GM12878 (cell line): ENCODE data around the gene PREB. TPM values are rescaled to one million over a fixed set of nuclear protein-coding genes. Genes with fewer than 3 reads are reported as not detected.

ENCODE experiments used
- ATAC-seq: fragments of 200-7000 bp; cut with Tn5 transposase; 3 replicates; pipeline ENCODE4 v1.9.1; 2020; ENCODE audit warnings: mild to moderate bottlenecking, moderate library complexity
- BruUV-seq: library from RNA; stranded (reverse); fragments of 400-500 nt; replicated peaks from 2 replicates; lab custom pipeline; 2021; lab: Mats Ljungman, UMichigan
- CTCF ChIA-PET: fragments of 300-600 bp; sonication (Branson Sonifier 250); formaldehyde crosslinking; extraction: SDS; loops from one replicate; lab custom pipeline; 2021; ENCODE audit warnings: inconsistent platforms; lab: Yijun Ruan, JAX
- POLR2A ChIA-PET: fragments of 350-600 bp; formaldehyde crosslinking; extraction: SDS; loops from one replicate; lab custom pipeline; 2021; ENCODE audit warnings: inconsistent platforms; lab: Charles Lee
- RAD21 ChIA-PET: fragments of 300-600 bp; sonication (Branson Sonifier 250); formaldehyde crosslinking; loops from one replicate; lab custom pipeline; 2023; ENCODE audit warnings: antibody characterized with exemption; ENCODE audit not compliant: unreplicated experiment; lab: Charles Lee
- SMC1A ChIA-PET: fragments of 300-600 bp; sonication (Branson Sonifier 250); formaldehyde crosslinking; loops from one replicate; lab custom pipeline; 2023; ENCODE audit not compliant: unreplicated experiment, uncharacterized antibody; lab: Charles Lee
- DNase-seq: peaks from one replicate; pipeline ENCODE4 v3.0.0-alpha.2; 2011; ENCODE audit warnings: low read depth, low spot score
- FAIRE-seq: peaks from 3 replicates; lab custom pipeline; 2011; peaks lifted over from hg19 to GRCh38; lab: Jason Lieb, UNC
- H2AFZ ChIP-seq: 2 replicates; pipeline ENCODE4 v1.6.0; 2011; ENCODE audit warnings: low read depth, low read length, control low read depth; ENCODE audit not compliant: control insufficient read depth
- H3K27ac ChIP-seq: 2 replicates; pipeline ENCODE4 v1.5.1; 2011; ENCODE audit warnings: control low read depth; ENCODE audit not compliant: control insufficient read depth, insufficient read depth
- H3K27me3 ChIP-seq, 2 experiments: replicated peaks in 1 of 2; 2 replicates each; pipeline versions ENCODE4 v1.6.0 to v1.6.1; 2011; ENCODE audit warnings: low read length in 1 of 2; ENCODE audit not compliant: control insufficient read depth in 2 of 2, insufficient read depth in 2 of 2
- H3K36me3 ChIP-seq, 2 experiments: 2 replicates each; pipeline ENCODE4 v1.5.1; 2011; ENCODE audit warnings: low read length in 1 of 2; ENCODE audit not compliant: control insufficient read depth in 2 of 2, insufficient read depth in 2 of 2
- H3K4me1 ChIP-seq: 2 replicates; pipeline ENCODE4 v1.6.1; 2011; ENCODE audit warnings: mild to moderate bottlenecking, low read length, moderate library complexity, mixed read lengths; ENCODE audit not compliant: control insufficient read depth, insufficient read depth
- H3K4me2 ChIP-seq: 2 replicates; pipeline ENCODE4 v1.6.0; 2011; ENCODE audit warnings: control low read depth; ENCODE audit not compliant: control insufficient read depth, insufficient read depth
- H3K4me3 ChIP-seq: fragments of 200-600 bp; sonication (generic); 2 replicates; pipeline ENCODE4 v1.5.1; 2016
- H3K79me2 ChIP-seq: 2 replicates; pipeline ENCODE4 v1.6.0; 2011; ENCODE audit warnings: low read length; ENCODE audit not compliant: control insufficient read depth, insufficient read depth
- H3K9ac ChIP-seq: 2 replicates; pipeline ENCODE4 v1.8.0; 2011; ENCODE audit warnings: low read length, control low read depth, mixed read lengths; ENCODE audit not compliant: control insufficient read depth, insufficient read depth
- H3K9me3 ChIP-seq: replicated peaks from 3 replicates; pipeline ENCODE4 v1.5.1; 2011; ENCODE audit warnings: mild to moderate bottlenecking, low read length; ENCODE audit not compliant: control insufficient read depth, insufficient read depth
- H4K20me1 ChIP-seq: 2 replicates; pipeline ENCODE4 v1.6.0; 2011; ENCODE audit not compliant: control insufficient read depth, insufficient read depth
- ATF2 ChIP-seq: IDR thresholded peaks from 2 replicates; pipeline ENCODE4 v1.6.1; 2012; ENCODE audit warnings: low read length, inconsistent platforms
- CBX3 ChIP-seq: fragments of 200-600 bp; sonication (generic); IDR thresholded peaks from 2 replicates; pipeline ENCODE4 v1.6.1; 2016; ENCODE audit warnings: low read depth, borderline replicate concordance
- CTCF ChIP-seq, 3 experiments: IDR thresholded peaks in 2 of 3; conservative IDR thresholded peaks in 1 of 3; 2 replicates each; pipeline ENCODE4 v1.5.1; 2011; ENCODE audit warnings: low read depth in 3 of 3, low read length in 3 of 3, mild to moderate bottlenecking in 3 of 3, control low read depth in 2 of 3, moderate library complexity in 2 of 3, inconsistent platforms in 1 of 3, mixed read lengths in 1 of 3; ENCODE audit not compliant: control insufficient read depth in 2 of 3, insufficient read depth in 1 of 3; ENCODE audit errors: extremely low read depth in 1 of 3
- E2F4 ChIP-seq: IDR thresholded peaks from 2 replicates; pipeline ENCODE4 v1.6.1; 2012; ENCODE audit warnings: low read depth, low read length, improper control_type of control experiment
- EGR1 ChIP-seq, 2 experiments: IDR thresholded peaks; 1 replicate in 1 of 2; 2 replicates in 1 of 2; pipeline ENCODE4 v1.6.1; 2011 to 2012; ENCODE audit warnings: low read depth in 2 of 2, low read length in 2 of 2, borderline replicate concordance in 1 of 2, mild to moderate bottlenecking in 1 of 2, moderate library complexity in 1 of 2
- ESRRA ChIP-seq: IDR thresholded peaks from 2 replicates; pipeline ENCODE4 v1.6.1; 2012; ENCODE audit warnings: mild to moderate bottlenecking, low read length, improper control_type of control experiment
- GATAD2B ChIP-seq: fragments of 450-650 bp; conservative IDR thresholded peaks from 2 replicates; pipeline ENCODE4 v1.6.1; 2017; ENCODE audit warnings: low read depth, mild to moderate bottlenecking, moderate library complexity
- JUNB ChIP-seq: IDR thresholded peaks from 2 replicates; pipeline ENCODE4 v1.6.1; 2016; ENCODE audit warnings: antibody characterized with exemption, mild to moderate bottlenecking
- NR2C1 ChIP-seq: fragments of 450-650 bp; IDR thresholded peaks from 2 replicates; pipeline ENCODE4 v1.6.1; 2017; ENCODE audit warnings: antibody characterized with exemption, mild to moderate bottlenecking, moderate library complexity
- SIN3A ChIP-seq: IDR thresholded peaks from 2 replicates; pipeline ENCODE4 v1.6.1; 2012; ENCODE audit warnings: low read depth, low read length, improper control_type of control experiment
- YY1 ChIP-seq: IDR thresholded peaks from 2 replicates; pipeline ENCODE4 v1.6.1; 2011; ENCODE audit warnings: low read depth, mild to moderate bottlenecking, low read length
- ZBED1 ChIP-seq: IDR thresholded peaks from 2 replicates; pipeline ENCODE4 v1.6.1; 2016; ENCODE audit warnings: borderline replicate concordance
- WGBS: methylation state at CpG from one replicate; pipeline ENCODE4 v1.1.6; 2016; ENCODE audit warnings: low lambda C conversion rate; ENCODE audit not compliant: insufficient replicate concordance, insufficient coverage; ENCODE audit errors: missing lambda C conversion rate; 5-methylcytosine and 5-hydroxymethylcytosine counted together
- in situ Hi-C: fragments of 300-500 bp; cut with MboI; formaldehyde crosslinking; loops from 9 replicates; pipeline ENCODE4 v1.14.3; 2018; ENCODE audit warnings: mixed read lengths
- intact Hi-C: fragments of 100-400 bp; cut with micrococcal nuclease; formaldehyde crosslinking; loops from one replicate; pipeline ENCODE4 v1.14.2; 2022; ENCODE audit not compliant: unreplicated experiment
- polyA plus RNA-seq, 11 experiments: library from polyadenylated mRNA; depleted of rRNA in 4 of 11; unstranded in 6 of 11; stranded (reverse) in 5 of 11; fragments of >200 nt; fragmentation: Nextera tagmentation in 4 of 11; fragmentation: Illumina TruSeq in 1 of 11; extraction: Ambion mirVana in 4 of 11; extraction: Trizol in 1 of 11; gene quantifications; 1 replicate in 1 of 11; 2 replicates in 10 of 11; pipeline versions ENCODE4 v1.2.1 to v1.2.3, GENCODE V29; 2011 to 2016; ENCODE audit warnings: inconsistent platforms in 2 of 11, missing spikeins in 2 of 11, low read depth in 1 of 11
- total RNA-seq, 4 experiments: library from RNA; depleted of rRNA in 3 of 4; stranded (reverse); fragments of >200 nt in 3 of 4; fragmentation: Illumina TruSeq in 1 of 4; extraction: Trizol in 1 of 4; gene quantifications; 2 replicates each; pipeline versions ENCODE4 v1.2.1 to v1.2.3, GENCODE V29; 2013 to 2021

The PREB gene
- total and polyA plus RNA-seq, 10 of the 15 experiments (the other 5 are each of a cell fraction or from before 2014, with no cell fraction given), result 26.3 to 101 (median 52.7) TPM

- ATAC-seq (no peak), DNase-seq (no peak), FAIRE-seq (no peak)
- in situ Hi-C loops, result no loop called here
- 50% methylated on average over 6 of the region's 6 CpGs for WGBS
- Histone ChIP-seq H3K27me3 (no peaks in the 10 kb centered on the region), H4K20me1 (no peaks in the 10 kb centered on the region), H3K79me2 (no peaks in the 10 kb centered on the region), H3K9ac (no peak overlapping the region), H2AFZ (no peak overlapping the region), H3K4me1 (peaks cover 19% of the 10 kb centered on the region), H3K36me3 (no peaks in the 10 kb centered on the region), H3K4me2 (no peak overlapping the region), H3K9me3 (no peaks in the 10 kb centered on the region; the same call in 1 of the 3 replicates), H3K4me3 (no peak overlapping the region), H3K27ac (no peak overlapping the region)
- ChIA-PET RAD21 (no interaction called here), SMC1A (interaction anchor here (0.9 kb wide), 1 partner anchor 11 kb away, joined by 3 read pairs; no protein-coding TSS in a partner anchor), CTCF (interaction anchor here (0.9 to 2.2 kb wide), 2 partner anchors 11 to 24 kb away, joined by 3 to 5 read pairs; no protein-coding TSS in a partner anchor), POLR2A (interaction anchor here (1.0 kb wide), 1 partner anchor 32 kb away, joined by 3 read pairs; no protein-coding TSS in a partner anchor)
- TF ChIP-seq GATAD2B, result no peak
- TF ChIP-seq ESRRA, result no peak
- no peak for TF ChIP-seq ZBED1
- TF ChIP-seq ATF2, result no peak
- TF ChIP-seq CBX3, result no peak
- no peak for TF ChIP-seq EGR1 (IDR thresholded peaks at IDR 0.05; ENCODE audit: borderline replicate concordance in 1 of 2, low read depth in 2 of 2, low read length in 2 of 2)
- no peak for TF ChIP-seq SIN3A
- TF ChIP-seq YY1, result no peak
- TF ChIP-seq E2F4, result no peak
- no peak for TF ChIP-seq NR2C1
- no peak for TF ChIP-seq JUNB
- no peak for TF ChIP-seq CTCF (IDR thresholded peaks at IDR 0.05 in 2 of 3, conservative IDR thresholded peaks at IDR 0.05 in 1 of 3; ENCODE audit: control insufficient read depth in 2 of 3, extremely low read depth in 1 of 3, insufficient read depth in 1 of 3, low read depth in 3 of 3, low read length in 3 of 3)
- intact Hi-C loops, result no loop called here
- BruUV-seq, result no TSS peak
Observed at GRCh38 chr2:27159271-27159670, 24.8 kb upstream of the PREB start.
